H7 (cell line): ENCODE data around the gene ELOVL3. TPM values are rescaled to one million over a fixed set of nuclear protein-coding genes. Genes with fewer than 3 reads are reported as not detected.

Experiments used
- DNase-seq: peaks from one replicate; pipeline ENCODE4 v3.0.0; 2012
- H3K27me3 ChIP-seq: 2 replicates; pipeline ENCODE4 v1.6.0; 2011; ENCODE audit warnings: mild to moderate bottlenecking, low read length; ENCODE audit not compliant: control insufficient read depth, insufficient read depth
- H3K36me3 ChIP-seq: replicated peaks from 2 replicates; pipeline ENCODE4 v1.5.1; 2011; ENCODE audit warnings: low read length; ENCODE audit not compliant: control insufficient read depth, insufficient read depth
- H3K4me3 ChIP-seq: 2 replicates; pipeline ENCODE4 v1.5.1; 2011; ENCODE audit warnings: low read depth, mild to moderate bottlenecking, control low read depth, low read length, moderate library complexity; ENCODE audit not compliant: insufficient read depth
- total RNA-seq: library from RNA; depleted of rRNA; stranded (reverse); fragments of >200 nt; shearing (Covaris generic); gene quantifications from 2 replicates; pipeline ENCODE4 v1.2.3, GENCODE V29; 2014

The ELOVL3 gene
- total RNA-seq, 1 experiment from 2014 or later, result 0.14 TPM

DNA sequence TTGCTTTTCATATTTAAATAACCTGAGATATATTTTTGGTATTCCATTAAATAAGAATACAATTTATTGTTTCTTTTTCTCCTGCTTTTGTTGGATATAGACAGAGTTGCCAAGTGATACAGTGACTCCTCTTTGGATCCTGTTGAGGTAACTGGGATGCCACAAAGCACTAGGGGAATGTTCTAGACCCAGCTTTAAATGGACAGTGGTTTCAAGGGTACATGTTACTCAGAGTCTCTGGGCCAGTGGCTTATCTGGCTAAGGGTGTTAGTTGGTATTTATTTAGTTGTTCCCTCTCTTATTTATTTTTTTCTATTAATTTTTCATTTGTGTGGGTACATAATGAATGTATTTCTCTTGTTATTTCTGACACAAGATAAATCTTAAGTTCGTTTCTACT, 28.3 kb downstream of the ELOVL3 start:
- no peak overlapping the region for H3K4me3 ChIP-seq
- no peak for DNase-seq
- H3K36me3 ChIP-seq, result no peaks in the 10 kb centered on the region
- H3K27me3 ChIP-seq, result no peaks in the 10 kb centered on the region

DNA sequence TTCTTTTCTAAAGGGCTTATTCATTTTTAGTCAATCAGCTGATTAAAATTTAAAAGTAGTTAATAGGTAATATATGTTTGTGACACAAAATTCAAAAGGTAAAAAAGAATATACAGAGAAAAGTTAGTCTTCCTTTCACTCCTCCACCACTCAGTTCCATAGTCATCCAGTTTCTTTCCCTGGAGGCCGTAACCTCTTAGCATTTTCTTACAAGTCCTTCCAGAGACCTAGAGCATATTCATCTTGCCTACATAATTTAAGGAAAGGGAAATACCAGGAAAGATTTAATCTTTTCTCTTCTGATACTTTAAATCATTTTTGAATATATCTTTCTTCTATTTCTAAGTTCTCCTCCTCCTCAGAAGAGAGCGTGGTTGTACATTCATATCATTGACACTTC, 29.3 kb downstream of the ELOVL3 start:
- DNase-seq, result no peak
- no peak overlapping the region for H3K4me3 ChIP-seq
- no peaks in the 10 kb centered on the region; the same call in 1 of the 2 replicates for H3K36me3 ChIP-seq
- no peaks in the 10 kb centered on the region for H3K27me3 ChIP-seq

DNA sequence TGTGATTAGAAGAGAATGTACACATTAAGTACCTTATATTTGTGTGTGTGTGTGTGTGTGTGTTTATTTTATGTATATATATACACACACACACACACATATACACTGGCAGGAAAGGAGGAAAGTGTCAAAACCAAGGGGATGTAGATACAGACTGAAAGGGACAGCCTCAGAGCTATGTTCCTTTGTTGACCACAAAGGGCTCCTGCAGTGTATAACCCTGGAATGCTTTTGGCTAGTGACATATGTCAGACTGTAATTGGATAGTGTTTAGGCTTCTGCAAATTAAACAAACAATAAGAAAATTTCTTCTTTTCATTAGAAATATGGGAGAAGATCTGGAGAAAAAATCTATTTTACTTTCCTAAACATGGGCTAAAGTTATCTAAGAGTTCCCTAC, 35.1 kb downstream of the ELOVL3 start:
- DNase-seq, result no peak
- Histone ChIP-seq H3K27me3 (no peaks in the 10 kb centered on the region), H3K36me3 (no peaks in the 10 kb centered on the region; the same call in 1 of the 2 replicates), H3K4me3 (no peak overlapping the region)

DNA sequence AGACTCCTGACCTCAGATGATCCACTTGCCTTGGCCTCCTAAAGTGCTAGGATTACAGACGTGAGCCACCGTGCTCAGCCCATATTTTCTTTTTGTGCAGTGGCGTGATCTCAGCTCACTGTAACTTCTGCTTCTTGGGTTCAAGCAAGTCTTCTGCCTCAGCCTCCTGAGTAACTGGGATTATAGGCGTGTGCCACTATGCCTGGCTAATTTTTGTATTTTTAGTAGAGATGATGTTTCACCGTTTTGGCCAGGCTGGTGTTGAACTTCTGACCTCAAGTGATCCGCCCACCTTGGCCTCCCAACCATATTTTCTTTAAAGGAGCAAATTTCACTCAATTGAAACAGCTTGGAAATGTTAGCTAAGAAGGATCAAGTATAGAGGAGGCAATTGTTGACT, 35.7 kb downstream of the ELOVL3 start:
- no peaks in the 10 kb centered on the region for H3K27me3 ChIP-seq
- H3K4me3 ChIP-seq, result no peak overlapping the region
- H3K36me3 ChIP-seq, result no peaks in the 10 kb centered on the region; the same call in 1 of the 2 replicates
- no peak for DNase-seq

DNA sequence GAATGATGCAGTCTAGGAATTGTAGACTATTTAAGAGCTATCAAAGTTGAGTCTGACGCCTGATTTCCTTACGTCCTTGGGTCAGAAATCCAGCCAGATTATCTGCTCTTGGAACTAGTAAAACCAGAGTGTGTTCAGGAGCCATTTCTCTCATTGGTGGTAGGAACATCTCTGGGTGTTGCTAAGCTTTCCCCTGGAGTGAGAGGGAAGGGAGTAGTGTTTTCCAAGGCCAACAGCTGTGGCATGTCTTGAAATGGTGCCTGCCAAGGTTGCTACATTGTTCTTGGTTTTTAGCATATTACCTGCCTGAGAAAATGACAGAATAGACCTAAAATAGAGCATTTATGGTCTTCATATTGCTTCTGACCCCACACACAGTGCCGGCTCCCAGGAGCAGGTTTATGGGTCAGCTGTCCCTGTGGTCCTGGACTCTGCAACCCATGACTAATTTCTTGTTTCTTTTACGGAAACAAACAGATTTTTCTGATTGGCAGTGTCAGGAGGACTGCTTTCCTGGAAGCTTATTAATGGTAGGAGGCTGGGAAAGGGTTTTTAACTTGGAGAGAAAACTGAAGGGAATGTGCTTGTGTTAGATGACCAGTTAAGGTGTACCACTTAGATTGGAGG, 36.8 kb downstream of the ELOVL3 start:
- H3K36me3 ChIP-seq, result no peaks in the 10 kb centered on the region; the same call in 1 of the 2 replicates
- H3K4me3 ChIP-seq, result no peak overlapping the region
- DNase-seq, result no peak
- no peaks in the 10 kb centered on the region for H3K27me3 ChIP-seq

DNA sequence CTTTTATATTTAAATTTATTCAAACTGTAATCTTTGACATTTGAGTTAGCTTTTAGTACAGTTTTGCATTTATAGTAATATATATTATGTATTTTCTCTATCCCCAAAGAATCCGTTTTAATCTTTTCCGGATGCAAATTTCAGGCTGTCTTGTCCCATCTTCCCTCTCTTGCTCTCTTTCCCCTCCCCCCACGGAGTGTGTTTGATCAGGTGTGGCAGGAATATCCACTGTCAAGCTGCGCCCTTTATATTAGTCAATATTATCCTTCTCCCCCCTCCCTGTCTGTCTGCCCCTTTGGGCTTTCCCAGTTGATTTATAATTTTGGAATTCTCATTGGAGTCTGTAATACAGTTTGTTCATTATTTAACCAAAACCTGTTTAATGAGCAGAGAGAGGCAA, 38.3 kb downstream of the ELOVL3 start:
- H3K27me3 ChIP-seq, result no peaks in the 10 kb centered on the region
- DNase-seq, result no peak
- H3K4me3 ChIP-seq, result no peak overlapping the region
- no peaks in the 10 kb centered on the region; the same call in 1 of the 2 replicates for H3K36me3 ChIP-seq

DNA sequence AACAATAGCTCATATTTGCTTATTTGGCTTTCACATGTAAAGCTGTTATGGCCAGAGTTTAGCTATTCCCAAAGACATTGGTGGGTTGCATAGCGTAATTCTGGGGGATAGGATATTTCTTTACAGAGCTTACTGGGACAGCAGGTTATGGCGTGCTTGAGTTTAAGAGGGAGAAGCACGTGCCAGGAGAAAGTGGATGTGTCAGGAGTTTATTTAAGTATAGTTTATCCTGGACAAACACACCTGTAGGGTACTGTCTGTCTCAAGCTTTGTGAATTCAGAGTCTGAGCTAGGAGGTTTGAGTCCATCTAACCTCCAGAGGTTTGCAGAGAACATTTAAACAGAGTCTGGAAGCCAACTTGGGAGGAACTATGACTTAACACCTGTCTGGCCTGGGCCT, 40.6 kb downstream of the ELOVL3 start:
- no peak for DNase-seq
- no peak overlapping the region for H3K4me3 ChIP-seq
- no peaks in the 10 kb centered on the region for H3K27me3 ChIP-seq
- no peaks in the 10 kb centered on the region for H3K36me3 ChIP-seq

DNA sequence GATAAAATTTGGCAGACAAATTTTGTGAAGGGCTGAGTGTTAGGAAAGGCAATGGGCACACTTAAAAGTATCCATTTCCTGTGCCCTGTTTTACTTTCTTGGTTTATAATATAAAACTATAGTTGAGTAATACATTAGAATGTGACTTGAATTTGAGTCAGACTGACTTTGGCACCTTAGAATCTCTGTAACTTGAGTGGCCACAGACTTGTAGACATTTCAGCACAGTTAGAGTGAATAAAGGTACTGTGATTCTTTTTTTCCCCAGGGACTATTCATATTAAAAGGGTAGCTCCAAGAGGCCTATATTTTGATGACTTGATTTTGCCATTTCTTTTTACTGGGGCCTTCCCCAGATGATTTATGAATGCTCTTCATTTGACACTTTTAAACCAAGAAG, 41.6 kb downstream of the ELOVL3 start:
- DNase-seq, result no peak
- Histone ChIP-seq H3K4me3 (no peak overlapping the region), H3K36me3 (no peaks in the 10 kb centered on the region), H3K27me3 (no peaks in the 10 kb centered on the region)

DNA sequence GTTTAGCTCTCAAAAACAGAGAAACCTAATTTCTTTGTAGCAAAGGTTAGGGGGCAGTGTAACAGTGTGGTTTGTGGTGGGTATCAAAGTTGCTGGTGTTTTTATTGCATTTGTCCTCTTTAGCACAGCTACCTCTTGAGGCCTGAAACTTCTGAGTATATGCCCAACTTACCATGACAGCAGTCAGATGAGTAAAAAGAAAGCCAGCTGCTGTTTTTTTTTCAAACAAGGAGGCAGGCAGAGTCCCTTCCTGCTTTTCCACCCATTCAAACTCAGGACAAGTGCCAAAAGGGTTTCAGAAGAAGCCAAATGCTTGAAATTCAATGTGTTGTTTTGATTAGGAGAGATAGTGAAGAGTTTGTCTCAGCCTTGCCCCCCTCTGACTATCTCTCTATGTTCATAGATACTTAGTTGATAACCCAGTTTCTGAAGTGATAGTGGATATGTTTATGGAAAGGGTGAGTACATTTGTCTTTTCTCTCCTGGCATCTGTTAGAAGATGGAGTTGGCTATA, 42.3 kb downstream of the ELOVL3 start:
- no peak for DNase-seq
- H3K27me3 ChIP-seq, result no peaks in the 10 kb centered on the region
- H3K36me3 ChIP-seq, result no peaks in the 10 kb centered on the region
- no peak overlapping the region for H3K4me3 ChIP-seq

DNA sequence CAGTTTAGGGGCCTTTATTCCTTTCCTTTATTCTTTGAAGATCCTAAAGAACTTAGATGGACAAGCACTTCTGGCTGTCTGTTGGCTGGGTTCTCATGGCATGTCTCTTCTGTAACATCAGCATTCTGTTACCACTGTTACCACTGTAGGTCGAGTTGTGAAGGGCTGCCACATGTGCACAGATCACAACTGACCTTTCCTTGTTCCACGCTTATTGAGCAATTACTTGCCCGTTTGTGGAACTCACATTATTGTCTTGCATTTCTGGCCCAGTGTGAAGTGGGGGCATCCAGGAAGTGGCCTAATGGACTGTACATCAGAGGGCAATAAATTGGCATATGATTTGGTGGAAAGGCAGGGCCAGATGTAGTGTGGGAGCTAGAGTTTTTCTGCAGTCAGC, 42.9 kb downstream of the ELOVL3 start:
- no peaks in the 10 kb centered on the region for H3K36me3 ChIP-seq
- H3K4me3 ChIP-seq, result no peak overlapping the region
- no peaks in the 10 kb centered on the region for H3K27me3 ChIP-seq
- no peak for DNase-seq

DNA sequence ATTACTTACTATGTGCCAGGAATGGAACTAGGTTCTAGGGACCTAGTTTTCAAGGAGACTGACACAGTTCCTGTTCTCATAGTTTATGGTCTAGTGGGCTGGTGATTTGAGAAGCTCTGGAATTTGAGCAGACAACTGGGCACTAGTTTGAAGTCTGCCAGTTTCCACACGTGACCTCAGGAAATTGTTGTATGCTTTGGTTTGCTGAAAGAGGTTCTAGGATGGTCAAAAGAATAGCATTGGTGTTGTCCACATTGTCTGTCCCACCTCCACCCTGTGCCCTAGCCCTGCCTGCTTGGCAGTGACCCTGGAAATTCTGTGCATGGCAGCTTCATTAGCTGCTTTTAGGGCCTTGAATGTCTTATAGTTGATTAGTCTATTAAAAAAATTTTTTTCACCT, 48.0 kb downstream of the ELOVL3 start:
- H3K36me3 ChIP-seq, result no peaks in the 10 kb centered on the region
- DNase-seq, result no peak
- H3K27me3 ChIP-seq, result no peaks in the 10 kb centered on the region
- H3K4me3 ChIP-seq, result no peak overlapping the region

DNA sequence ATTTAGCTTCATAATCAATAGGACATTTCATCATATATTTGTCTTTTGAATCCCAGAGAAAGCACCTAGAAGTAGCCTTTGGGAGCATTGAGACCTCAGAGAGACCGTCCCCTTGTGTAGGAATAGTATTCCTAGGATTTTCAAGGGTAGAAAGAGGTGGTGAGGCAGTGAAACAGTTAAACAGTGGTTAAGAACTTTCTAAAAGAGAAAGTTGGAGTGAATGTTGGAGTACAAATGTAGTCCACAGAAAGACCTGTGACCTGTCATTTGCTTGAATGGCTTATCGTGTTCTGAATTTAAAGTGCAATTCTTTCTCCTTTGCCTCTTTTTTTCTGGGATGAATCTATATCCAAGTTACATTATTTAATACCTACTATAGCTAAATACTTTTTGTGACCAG, 49.2 kb downstream of the ELOVL3 start:
- Histone ChIP-seq H3K36me3 (no peaks in the 10 kb centered on the region), H3K27me3 (no peaks in the 10 kb centered on the region), H3K4me3 (no peak overlapping the region)
- no peak for DNase-seq

DNA sequence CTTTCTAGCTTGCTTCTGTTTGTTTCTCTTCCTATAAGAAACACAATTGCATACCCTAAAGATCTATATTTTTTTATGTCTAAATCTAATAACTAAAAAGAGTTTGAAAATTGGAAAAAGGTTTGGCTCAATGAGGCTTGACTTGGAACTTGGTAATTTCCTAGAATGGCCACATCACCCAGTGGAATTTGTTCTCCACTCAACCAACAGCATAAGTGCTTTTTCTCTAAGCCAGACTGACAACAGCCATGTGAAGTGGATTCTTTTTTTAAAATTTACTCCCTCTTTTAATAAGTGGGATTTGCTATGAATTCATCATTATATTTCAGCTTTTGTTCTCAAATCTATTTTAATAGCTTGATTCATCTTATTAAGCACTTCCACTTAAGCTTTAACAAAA, 53.0 kb downstream of the ELOVL3 start:
- no peaks in the 10 kb centered on the region for H3K27me3 ChIP-seq
- DNase-seq, result no peak
- no peak overlapping the region for H3K4me3 ChIP-seq
- H3K36me3 ChIP-seq, result no peaks in the 10 kb centered on the region
